ENCODE data around the gene FBLN2.

GRCh38 chr3:13541691-13542090, 7.2 kb upstream of the FBLN2 start:
- TF ChIP-seq CTCF (IDR thresholded peaks at IDR 0.05) (no peak), EP300 (IDR thresholded peaks at IDR 0.05) (no peak), POLR2A (IDR thresholded peaks at IDR 0.05) (no peak), POLR2AphosphoS5 (IDR thresholded peaks at IDR 0.05) (no peak)

Data from suprapubic skin (tissue), 4 donors.